Neural progenitor cell (in vitro differentiated cells): Measurements from ENCODE around the gene CX3CL1. TPM values are rescaled to one million over a fixed set of nuclear protein-coding genes. Genes with fewer than 3 reads are reported as not detected.
"Not testable (repeated sequence)": the region's sequence is repeated elsewhere in the genome, so short reads cannot be mapped to it uniquely, and the experiment has no call there.

Source experiments
- DNase-seq: peaks from one replicate; pipeline ENCODE4 v3.0.0-alpha.2; 2016; ENCODE audit warnings: low spot score
- H2AFZ ChIP-seq: fragments of 200-600 bp; sonication (generic); replicated peaks from 2 replicates; pipeline ENCODE4 v1.6.1; 2016; ENCODE audit warnings: antibody characterized with exemption
- H3F3A ChIP-seq: fragments of 200-600 bp; sonication (generic); 2 replicates; pipeline ENCODE4 v1.6.1; 2016; ENCODE audit warnings: antibody characterized with exemption, low read depth
- H3K27ac ChIP-seq: fragments of 200-600 bp; sonication (generic); 2 replicates; pipeline ENCODE4 v1.5.1; 2016; ENCODE audit warnings: mild to moderate bottlenecking
- H3K27me3 ChIP-seq: fragments of 200-600 bp; sonication (generic); 2 replicates; pipeline ENCODE4 v1.6.1; 2016; ENCODE audit warnings: mild to moderate bottlenecking, moderate library complexity
- H3K36me3 ChIP-seq: fragments of 200-600 bp; sonication (generic); 2 replicates; pipeline ENCODE4 v1.5.1; 2016
- H3K4me1 ChIP-seq: fragments of 200-600 bp; sonication (generic); 2 replicates; pipeline ENCODE4 v1.6.1; 2016; ENCODE audit warnings: mixed run types
- H3K4me2 ChIP-seq: fragments of 200-600 bp; sonication (generic); 2 replicates; pipeline ENCODE4 v1.6.1; 2016
- H3K4me3 ChIP-seq: fragments of 200-600 bp; sonication (generic); 2 replicates; pipeline ENCODE4 v1.5.1; 2016
- H3K79me2 ChIP-seq: fragments of 200-600 bp; sonication (generic); 2 replicates; pipeline ENCODE4 v1.6.1; 2016; ENCODE audit warnings: low read depth
- H3K9ac ChIP-seq: fragments of 200-600 bp; sonication (generic); 2 replicates; pipeline ENCODE4 v1.6.1; 2016
- H3K9me3 ChIP-seq: fragments of 200-600 bp; sonication (generic); 2 replicates; pipeline ENCODE4 v1.5.1; 2016; ENCODE audit warnings: low read depth
- H4K20me1 ChIP-seq: fragments of 200-600 bp; sonication (generic); 2 replicates; pipeline ENCODE4 v1.6.1; 2016; ENCODE audit warnings: low read depth
- H3K27ac Mint-ChIP-seq: 3 replicates; pipeline ENCODE4 v1.8.0; 2021; ENCODE audit warnings: mixed read lengths
- H3K27me3 Mint-ChIP-seq: 2 replicates; pipeline ENCODE4 v1.8.0; 2022; ENCODE audit warnings: low read depth, mild to moderate bottlenecking, inconsistent platforms, moderate library complexity, mixed read lengths; ENCODE audit not compliant: insufficient read depth
- H3K36me3 Mint-ChIP-seq: 3 replicates; pipeline ENCODE4 v1.8.0; 2021; ENCODE audit warnings: mixed read lengths
- H3K4me1 Mint-ChIP-seq: 3 replicates; pipeline ENCODE4 v1.8.0; 2021; ENCODE audit warnings: mixed read lengths
- H3K4me3 Mint-ChIP-seq: 3 replicates; pipeline ENCODE4 v1.8.0; 2021; ENCODE audit warnings: mild to moderate bottlenecking, moderate library complexity, mixed read lengths
- H3K9me3 Mint-ChIP-seq: 3 replicates; pipeline ENCODE4 v1.8.0; 2020; ENCODE audit warnings: mixed read lengths
- EZH2 ChIP-seq: fragments of 200-600 bp; sonication (generic); IDR thresholded peaks from 2 replicates; pipeline ENCODE4 v1.6.1; 2017; ENCODE audit warnings: antibody characterized with exemption, mild to moderate bottlenecking, moderate library complexity
- EZH2phosphoT487 ChIP-seq: fragments of 200-600 bp; sonication (generic); IDR thresholded peaks from 2 replicates; pipeline ENCODE4 v1.6.1; 2017; ENCODE audit warnings: antibody characterized with exemption
- total RNA-seq: library from RNA; depleted of rRNA; stranded (reverse); fragments of >200 nt; gene quantifications from 2 replicates; pipeline ENCODE4 v1.2.3, GENCODE V29; 2015; ENCODE audit warnings: low replicate concordance
- TF ChIP-seq, protein P1 (sequence below): fragments of 200-600 bp; sonication (generic); IDR thresholded peaks from 2 replicates; pipeline ENCODE4 v1.5.1; 2017; ENCODE audit warnings: antibody characterized with exemption, mild to moderate bottlenecking

CX3CL1 gene
- total RNA-seq, 1 donor from 2014 or later = 0.65 TPM

DNA sequence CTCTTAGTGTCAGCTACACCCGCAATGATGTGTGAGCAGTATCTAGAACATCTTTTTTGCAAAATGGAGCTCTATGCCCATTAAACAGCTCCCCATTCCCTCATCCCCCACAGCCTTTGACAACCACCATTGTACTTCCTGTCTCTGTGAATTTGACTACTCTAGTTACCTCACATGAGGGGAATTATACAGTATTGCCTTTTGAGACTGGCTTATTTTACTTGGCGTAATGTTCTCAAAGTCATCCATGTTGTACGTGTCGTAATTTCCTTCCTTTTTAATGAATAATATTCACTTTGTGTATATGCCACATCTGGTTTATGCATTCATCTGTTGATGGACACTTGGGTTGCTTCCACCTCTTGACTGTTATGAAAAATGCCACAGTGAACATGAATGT is 36.9 kb upstream of the CX3CL1 start:
- no peak for DNase-seq
- Histone ChIP-seq H3K4me2 (no peak overlapping the region), H3K79me2 (no peaks in the 10 kb centered on the region), H3K27ac (no peak overlapping the region), H3K9ac (no peak overlapping the region), H2AFZ (no peak overlapping the region), H3F3A (no peaks in the 10 kb centered on the region), H3K4me1 (no peaks in the 10 kb centered on the region), H4K20me1 (no peaks in the 10 kb centered on the region), H3K4me3 (no peak overlapping the region), H3K36me3 (no peaks in the 10 kb centered on the region), H3K27me3 (no peaks in the 10 kb centered on the region), H3K9me3 (no peaks in the 10 kb centered on the region)
- Mint-ChIP-seq H3K9me3 (peaks cover 11% of the 10 kb centered on the region), H3K36me3 (no peaks in the 10 kb centered on the region), H3K27ac (no peak overlapping the region), H3K4me1 (peaks cover 3% of the 10 kb centered on the region), H3K4me3 (no peak overlapping the region), H3K27me3 (peaks cover 14% of the 10 kb centered on the region)
- TF ChIP-seq EZH2phosphoT487 = no peak
- TF ChIP-seq, protein P1, sequence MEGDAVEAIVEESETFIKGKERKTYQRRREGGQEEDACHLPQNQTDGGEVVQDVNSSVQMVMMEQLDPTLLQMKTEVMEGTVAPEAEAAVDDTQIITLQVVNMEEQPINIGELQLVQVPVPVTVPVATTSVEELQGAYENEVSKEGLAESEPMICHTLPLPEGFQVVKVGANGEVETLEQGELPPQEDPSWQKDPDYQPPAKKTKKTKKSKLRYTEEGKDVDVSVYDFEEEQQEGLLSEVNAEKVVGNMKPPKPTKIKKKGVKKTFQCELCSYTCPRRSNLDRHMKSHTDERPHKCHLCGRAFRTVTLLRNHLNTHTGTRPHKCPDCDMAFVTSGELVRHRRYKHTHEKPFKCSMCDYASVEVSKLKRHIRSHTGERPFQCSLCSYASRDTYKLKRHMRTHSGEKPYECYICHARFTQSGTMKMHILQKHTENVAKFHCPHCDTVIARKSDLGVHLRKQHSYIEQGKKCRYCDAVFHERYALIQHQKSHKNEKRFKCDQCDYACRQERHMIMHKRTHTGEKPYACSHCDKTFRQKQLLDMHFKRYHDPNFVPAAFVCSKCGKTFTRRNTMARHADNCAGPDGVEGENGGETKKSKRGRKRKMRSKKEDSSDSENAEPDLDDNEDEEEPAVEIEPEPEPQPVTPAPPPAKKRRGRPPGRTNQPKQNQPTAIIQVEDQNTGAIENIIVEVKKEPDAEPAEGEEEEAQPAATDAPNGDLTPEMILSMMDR = no peak
- no peak for TF ChIP-seq EZH2

DNA sequence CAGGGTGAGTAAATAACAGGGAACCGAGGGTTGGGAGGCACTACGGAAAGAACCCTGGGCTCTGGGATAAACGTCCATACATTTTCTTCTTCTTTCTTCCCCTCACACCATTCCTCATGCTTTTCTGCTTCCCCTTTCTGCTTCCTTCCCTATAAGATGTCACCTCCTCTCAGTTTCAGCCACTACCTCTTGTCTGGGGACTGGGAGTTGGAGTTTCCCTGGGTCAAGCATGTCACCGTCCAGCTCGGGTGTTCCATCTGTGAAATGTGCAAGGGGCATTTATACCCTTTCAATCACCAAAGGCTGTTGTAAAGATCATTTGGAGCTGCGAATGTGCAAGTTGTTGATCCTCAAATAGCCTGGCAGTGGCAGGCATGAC is 31.2 kb upstream of the CX3CL1 start:
- no peaks in the 10 kb centered on the region for H3F3A ChIP-seq
- no peak overlapping the region for H3K27ac ChIP-seq
- H3K27me3 ChIP-seq = no peaks in the 10 kb centered on the region
- Mint-ChIP-seq H3K27me3 (peaks cover 13% of the 10 kb centered on the region), H3K4me3 (no peak overlapping the region), H3K36me3 (no peaks in the 10 kb centered on the region), H3K4me1 (peaks cover 3% of the 10 kb centered on the region), H3K9me3 (peaks cover 6% of the 10 kb centered on the region), H3K27ac (no peak overlapping the region)
- DNase-seq = no peak
- H3K4me3 ChIP-seq = no peak overlapping the region
- H3K79me2 ChIP-seq = no peaks in the 10 kb centered on the region
- H3K4me2 ChIP-seq = no peak overlapping the region
- no peaks in the 10 kb centered on the region for H3K36me3 ChIP-seq
- H4K20me1 ChIP-seq = no peaks in the 10 kb centered on the region
- H3K9me3 ChIP-seq = no peaks in the 10 kb centered on the region
- H2AFZ ChIP-seq = no peak overlapping the region
- no peaks in the 10 kb centered on the region for H3K4me1 ChIP-seq
- TF ChIP-seq EZH2phosphoT487 = no peak
- TF ChIP-seq, protein P1 = no peak
- TF ChIP-seq EZH2 = no peak
- H3K9ac ChIP-seq = no peak overlapping the region

DNA sequence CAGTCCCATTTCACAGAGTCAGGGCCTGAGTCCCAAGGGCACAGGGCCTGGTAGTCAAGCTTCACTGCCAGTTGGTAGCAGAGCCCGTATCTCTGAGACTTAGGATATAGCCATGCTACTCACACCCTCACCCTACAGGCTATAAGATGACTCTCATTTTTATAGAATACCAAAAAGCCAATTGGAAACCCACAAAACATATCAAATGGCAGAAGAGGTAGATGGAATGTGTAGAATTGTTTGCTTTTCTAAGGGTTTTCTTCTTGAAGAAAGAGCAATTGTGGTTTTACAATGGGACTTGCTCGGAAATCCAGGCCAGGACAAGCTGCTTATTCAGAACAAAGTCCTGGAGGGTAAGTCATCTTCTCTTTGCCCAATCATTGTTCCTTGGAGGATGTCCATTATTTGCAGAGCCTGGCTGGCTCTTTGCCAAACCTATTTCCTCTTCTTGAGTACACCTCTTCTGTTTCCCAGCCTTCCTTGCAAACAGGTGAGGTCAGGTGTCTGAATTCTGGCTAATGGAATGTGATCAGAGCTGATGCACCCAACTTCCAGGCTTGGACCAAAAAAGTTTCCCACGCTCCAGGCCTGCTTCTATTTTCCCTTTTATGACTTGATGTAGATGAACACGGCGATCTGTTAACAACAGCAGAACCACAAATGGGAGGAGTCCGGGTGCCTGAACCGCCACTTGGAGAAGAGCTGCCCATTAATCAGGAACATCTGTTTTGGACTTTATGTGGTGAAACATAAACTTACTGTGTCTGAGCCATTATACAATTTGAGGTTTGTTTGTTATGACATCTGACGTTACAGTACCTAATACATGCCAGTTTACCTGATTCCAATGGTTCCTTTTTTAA is 30.6 kb upstream of the CX3CL1 start:
- no peaks in the 10 kb centered on the region for H3K36me3 Mint-ChIP-seq
- Histone ChIP-seq H3K4me1 (no peaks in the 10 kb centered on the region), H3K9me3 (no peaks in the 10 kb centered on the region), H3K79me2 (no peaks in the 10 kb centered on the region), H4K20me1 (no peaks in the 10 kb centered on the region), H3K4me2 (no peak overlapping the region), H2AFZ (no peak overlapping the region), H3F3A (no peaks in the 10 kb centered on the region), H3K9ac (no peak overlapping the region), H3K36me3 (no peaks in the 10 kb centered on the region), H3K4me3 (no peak overlapping the region), H3K27ac (no peak overlapping the region), H3K27me3 (no peaks in the 10 kb centered on the region)
- H3K27ac Mint-ChIP-seq = no peak overlapping the region
- TF ChIP-seq EZH2 (no peak), EZH2phosphoT487 (no peak)
- TF ChIP-seq, protein P1 = no peak
- peaks cover 3% of the 10 kb centered on the region for H3K9me3 Mint-ChIP-seq
- peaks cover 3% of the 10 kb centered on the region for H3K4me1 Mint-ChIP-seq
- H3K27me3 Mint-ChIP-seq = peaks cover 11% of the 10 kb centered on the region
- no peak for DNase-seq
- no peak overlapping the region for H3K4me3 Mint-ChIP-seq

DNA sequence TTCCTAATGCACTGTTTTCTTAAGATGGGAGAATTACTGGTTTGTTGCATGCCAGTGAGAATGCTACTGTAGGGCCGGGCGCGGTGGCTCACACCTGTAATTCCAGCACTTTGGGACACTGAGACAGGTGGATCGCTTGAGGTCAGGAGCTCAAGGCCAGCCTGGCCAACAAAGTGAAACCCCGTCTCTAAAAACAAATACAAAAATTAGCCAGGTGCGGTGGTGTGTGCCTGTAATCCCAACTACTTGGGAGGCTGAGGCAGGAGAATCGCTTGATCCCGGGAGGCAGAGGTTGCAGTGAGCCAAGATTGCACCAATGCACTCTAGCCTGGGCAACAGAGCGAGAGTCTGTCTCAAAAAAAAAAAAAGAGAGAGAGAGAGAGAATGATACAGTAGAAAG is 29.7 kb upstream of the CX3CL1 start:
- not testable (repeated sequence) for H3F3A ChIP-seq, H3K4me1 Mint-ChIP-seq, H3K4me2 ChIP-seq, H3K36me3 ChIP-seq, H3K9me3 Mint-ChIP-seq, DNase-seq, H3K36me3 Mint-ChIP-seq, H3K4me3 ChIP-seq, H3K27me3 ChIP-seq, H3K4me1 ChIP-seq, H3K27ac ChIP-seq, H3K9ac ChIP-seq, H3K9me3 ChIP-seq, H3K79me2 ChIP-seq, H4K20me1 ChIP-seq, H3K4me3 Mint-ChIP-seq, H2AFZ ChIP-seq, H3K27ac Mint-ChIP-seq
- H3K27me3 Mint-ChIP-seq = peaks cover 14% of the 10 kb centered on the region
